Natural killer cell (primary cell): Measurements from ENCODE around the gene PRR5L. TPM values are rescaled to one million over a fixed set of nuclear protein-coding genes. Genes with fewer than 3 reads are reported as not detected.
A peak's percentile ranks its signal among the peaks of the same experiment; 100 is the strongest.

Source experiments
- ATAC-seq, 3 donors: fragments of 150-1000 bp in 2 of 3; fragments of 200-7000 bp in 1 of 3; cut with Tn5 transposase; 1 replicate in 1 of 3; 2 replicates in 2 of 3; pipeline ENCODE4 v1.10.0; 2021; ENCODE audit warnings: mild to moderate bottlenecking in 2 of 3, moderate library complexity in 2 of 3
- DNase-seq, 2 donors: peaks; one replicate each; pipeline versions ENCODE4 v3.0.0 to v3.0.0-alpha.2; 2013 to 2021; ENCODE audit warnings: mixed read lengths in 1 of 2
- H3K27ac ChIP-seq: one replicate; pipeline ENCODE4 v1.5.1; 2013; ENCODE audit warnings: mild to moderate bottlenecking, low read length
- H3K27me3 ChIP-seq: one replicate; pipeline ENCODE4 v1.6.1; 2013; ENCODE audit warnings: low read length; ENCODE audit not compliant: control insufficient read depth, insufficient read depth
- H3K36me3 ChIP-seq: one replicate; pipeline ENCODE4 v1.6.1; 2013; ENCODE audit warnings: low read length; ENCODE audit not compliant: control insufficient read depth, insufficient read depth
- H3K4me1 ChIP-seq: one replicate; pipeline ENCODE4 v1.6.1; 2013; ENCODE audit warnings: low read length; ENCODE audit not compliant: control insufficient read depth, insufficient read depth
- H3K4me3 ChIP-seq: one replicate; pipeline ENCODE4 v1.5.1; 2013; ENCODE audit warnings: low read length
- H3K9me3 ChIP-seq: one replicate; pipeline ENCODE4 v1.6.1; 2013; ENCODE audit warnings: low read length; ENCODE audit not compliant: control insufficient read depth, insufficient read depth
- H3K27ac Mint-ChIP-seq, 2 donors: one replicate each; pipeline ENCODE4 v1.8.0; 2022; ENCODE audit warnings: mild to moderate bottlenecking in 2 of 2, mixed read lengths in 2 of 2, moderate library complexity in 1 of 2
- H3K27me3 Mint-ChIP-seq, 2 donors: one replicate each; pipeline ENCODE4 v1.8.0; 2022; ENCODE audit warnings: low read depth in 2 of 2, mixed read lengths in 2 of 2
- H3K36me3 Mint-ChIP-seq: one replicate; pipeline ENCODE4 v1.8.0; 2022; ENCODE audit warnings: mixed read lengths
- H3K4me1 Mint-ChIP-seq, 2 donors: one replicate each; pipeline ENCODE4 v1.8.0; 2022; ENCODE audit warnings: mixed read lengths in 2 of 2
- H3K4me3 Mint-ChIP-seq: one replicate; pipeline ENCODE4 v1.8.0; 2022; ENCODE audit warnings: mild to moderate bottlenecking, moderate library complexity, mixed read lengths
- H3K9me3 Mint-ChIP-seq, 2 donors: one replicate each; pipeline ENCODE4 v1.8.0; 2022; ENCODE audit warnings: mixed read lengths in 2 of 2
- CTCF ChIP-seq: fragments of 200-600 bp; IDR thresholded peaks from one replicate; pipeline ENCODE4 v1.8.0; 2022; ENCODE audit warnings: antibody characterized with exemption
- WGBS: methylation state at CpG from one replicate; pipeline ENCODE4 v1.1.7; 2013; ENCODE audit warnings: missing lambda C conversion rate; ENCODE audit not compliant: insufficient coverage; 5-methylcytosine and 5-hydroxymethylcytosine counted together
- intact Hi-C: fragments of 100-400 bp; cut with micrococcal nuclease; formaldehyde crosslinking; loops from one replicate; pipeline ENCODE4 v1.14.2; 2022
- total RNA-seq, 4 donors: library from RNA; stranded (reverse); fragments of 120-200 nt in 1 of 4; gene quantifications; one replicate each; pipeline versions ENCODE4 v1.2.3 to v1.2.4, GENCODE V29; 2013 to 2022

PRR5L gene
- total RNA-seq, 3 donors from 2014 or later (not counting 1 experiment from before 2014, with no cell fraction given) = 128 to 367 (median 303) TPM

- Histone ChIP-seq H3K27me3 (no peaks in the 10 kb centered on the region), H3K9me3 (no peaks in the 10 kb centered on the region), H3K4me3 (no peak overlapping the region), H3K27ac (no peak overlapping the region), H3K4me1 (peaks cover 5% of the 10 kb centered on the region), H3K36me3 (peaks cover 72% of the 10 kb centered on the region)
- Mint-ChIP-seq H3K27ac (peak overlapping the region in 1 of 2 donors; percentile 60), H3K9me3 (no peaks in the 10 kb centered on the region), H3K36me3 (peaks cover 24% of the 10 kb centered on the region), H3K4me3 (no peak overlapping the region), H3K27me3 (no peaks in the 10 kb centered on the region), H3K4me1 (peaks cover 38 to 40% of the 10 kb centered on the region in 2 donors)
- DNase-seq = no peak
- intact Hi-C loops = no loop called here
- no peak for ATAC-seq
- WGBS = 96% methylated on average over 16 of the region's 16 CpGs
- no peak for TF ChIP-seq CTCF
Measured at GRCh38 chr11:36490026-36490806, 194.1 kb downstream of the PRR5L start.

GRCh38 chr11:36492724-36493304 is 196.7 kb downstream of the PRR5L start:
- no peaks in the 10 kb centered on the region for H3K9me3 ChIP-seq
- peak in 1 of 2 donors; percentile 81 for DNase-seq
- no peak overlapping the region for H3K4me3 Mint-ChIP-seq
- peak; percentile 86 for TF ChIP-seq CTCF
- intact Hi-C loops = loop anchor here (1.0 to 2.0 kb wide), 5 partner anchors 116 to 877 kb away; no protein-coding TSS in a partner anchor
- H3K27me3 Mint-ChIP-seq = no peaks in the 10 kb centered on the region
- peak; percentile 72 to 79 (median 75) for ATAC-seq
- H3K27me3 ChIP-seq = no peaks in the 10 kb centered on the region
- H3K9me3 Mint-ChIP-seq = no peaks in the 10 kb centered on the region
- peaks cover 24% of the 10 kb centered on the region for H3K36me3 Mint-ChIP-seq
- H3K36me3 ChIP-seq = peaks cover 78% of the 10 kb centered on the region
- no peak overlapping the region for H3K27ac ChIP-seq
- H3K4me1 ChIP-seq = peaks cover 5% of the 10 kb centered on the region
- H3K4me1 Mint-ChIP-seq = peaks cover 25 to 29% of the 10 kb centered on the region in 2 donors
- H3K27ac Mint-ChIP-seq = peak overlapping the region; percentile 62 to 68
- H3K4me3 ChIP-seq = no peak overlapping the region

- H3K36me3 Mint-ChIP-seq = peaks cover 24% of the 10 kb centered on the region
- peaks cover 82% of the 10 kb centered on the region for H3K36me3 ChIP-seq
- H3K27ac Mint-ChIP-seq = peak overlapping the region; percentile 62 to 68
Measured at GRCh38 chr11:36493332-36493731, 197.2 kb downstream of the PRR5L start.

More at GRCh38 chr11:36493332-36493731, 197.2 kb downstream of the PRR5L start:
- Histone ChIP-seq H3K27me3 (no peaks in the 10 kb centered on the region), H3K4me3 (no peak overlapping the region), H3K9me3 (no peaks in the 10 kb centered on the region), H3K27ac (no peak overlapping the region), H3K4me1 (peaks cover under 1% of the 10 kb centered on the region)
- no peak overlapping the region for H3K4me3 Mint-ChIP-seq
- H3K4me1 Mint-ChIP-seq = peaks cover 19 to 25% of the 10 kb centered on the region in 2 donors
- ATAC-seq = no peak
- intact Hi-C loops = loop anchor here (1.0 to 2.0 kb wide), 2 partner anchors 117 to 877 kb away; no protein-coding TSS in a partner anchor
- DNase-seq = no peak
- no peaks in the 10 kb centered on the region for H3K9me3 Mint-ChIP-seq
- H3K27me3 Mint-ChIP-seq = no peaks in the 10 kb centered on the region
- TF ChIP-seq CTCF = no peak
